Measurements from ENCODE around the gene CRAT. TPM values are rescaled to one million over a fixed set of nuclear protein-coding genes. Genes with fewer than 3 reads are reported as not detected.

CRAT gene
- total and polyA plus RNA-seq, 2 of the 4 experiments (the other 2 are of a cell fraction): 18.8 to 41.6 TPM

- dilution Hi-C loops (cut with HindIII; ENCODE audit: low sequenced_read_pairs, unreplicated experiment) (no loop called here), in situ Hi-C loops (cut with MboI; ENCODE audit: low sequenced_read_pairs) (loop anchor here (5.0 kb wide), 2 partner anchors 484 to 649 kb away; no protein-coding TSS in a partner anchor), intact Hi-C loops (cut with micrococcal nuclease) (no loop called here)
- POLR2A ChIA-PET (ENCODE audit: unreplicated experiment): no interaction called here
- Histone ChIP-seq H3K9me3 (ENCODE audit: control insufficient read depth, insufficient read depth, low read length) (no peaks in the 10 kb centered on the region), H2BK120ac (ENCODE audit: low read depth, low read length) (no peak overlapping the region), H3K9ac (ENCODE audit: low read depth, low read length) (no peak overlapping the region), H2BK15ac (ENCODE audit: low read depth, low read length) (no peak overlapping the region), H3K27ac (ENCODE audit: insufficient read depth, low read length) (no peak overlapping the region), H4K91ac (ENCODE audit: insufficient read depth, low read depth, low read length) (no peak overlapping the region), H4K20me1 (ENCODE audit: insufficient read depth, low read length) (no peaks in the 10 kb centered on the region), H4K8ac (ENCODE audit: low read depth in 2 of 2, low read length in 2 of 2) (no peak overlapping the region), H2BK5ac (ENCODE audit: low read depth, low read length, poor library complexity, severe bottlenecking) (no peak overlapping the region), H3K23ac (ENCODE audit: low read depth, low read length) (no peak overlapping the region), H3K4me2 (ENCODE audit: low read depth, low read length) (no peak overlapping the region), H3K4ac (ENCODE audit: low read depth, low read length) (no peak overlapping the region), H4K5ac (ENCODE audit: low read depth, low read length) (no peak overlapping the region), H2BK20ac (ENCODE audit: low read depth, low read length) (no peak overlapping the region), H2AK9ac (replicated peaks; ENCODE audit: low read depth, low read length, poor library complexity) (peak overlapping the region; percentile 21), H2AFZ (replicated peaks; ENCODE audit: low read length, poor library complexity) (no peak overlapping the region), H3K27me3 (ENCODE audit: control insufficient read depth, insufficient read depth, low read length) (no peaks in the 10 kb centered on the region), H3K56ac (ENCODE audit: extremely low read depth, insufficient read depth, low read length) (no peak overlapping the region), H3K4me3 (ENCODE audit: insufficient read depth, low read depth, low read length) (no peak overlapping the region), H3K79me1 (ENCODE audit: low read depth in 1 of 2, low read length in 2 of 2) (peaks cover 2 to 34% of the 10 kb centered on the region in 2 experiments; a peak in 2 of 4 replicates), H3K36me3 (ENCODE audit: control insufficient read depth, insufficient read depth, low read length) (peaks cover 32% of the 10 kb centered on the region), H3K14ac (replicated peaks; ENCODE audit: low read depth, low read length) (no peak overlapping the region), H3K9me1 (ENCODE audit: insufficient read depth, low read length) (peaks cover 4% of the 10 kb centered on the region; the same call in 1 of the 2 replicates), H3K18ac (ENCODE audit: low read depth, low read length) (no peak overlapping the region), H2AK5ac (ENCODE audit: low read depth, low read length) (no peak overlapping the region), H3K4me1 (ENCODE audit: control insufficient read depth, insufficient read depth, low read length) (peaks cover 1% of the 10 kb centered on the region; the same call in 1 of the 2 replicates)
- 86% methylated on average over 3 of the region's 4 CpGs; no CpG with 5 or more reads in 1 of the 2 experiments for WGBS, 2 experiments (ENCODE audit: extremely low coverage in 2 of 2, insufficient read length in 1 of 2)
- no peak for DNase-seq
- CTCF ChIA-PET: interaction anchor here (0.6 to 1.9 kb wide), 2 partner anchors 11 to 437 kb away, joined by 3 to 10 read pairs; no protein-coding TSS in a partner anchor
- no peak for ATAC-seq (ENCODE audit: low read depth)
- no peak for TF ChIP-seq RFX5 (IDR thresholded peaks at IDR 0.05; ENCODE audit: low read depth, low read length)
- TF ChIP-seq POLR2A (IDR thresholded peaks at IDR 0.05; ENCODE audit: low read depth, low read length): no peak
- no peak for TF ChIP-seq MAZ (IDR thresholded peaks at IDR 0.05; ENCODE audit: borderline replicate concordance, low read depth, low read length)
- no peak for TF ChIP-seq CTCF (conservative IDR thresholded peaks at IDR 0.05; ENCODE audit: low read depth, low read length)
- no peak for TF ChIP-seq RAD21 (IDR thresholded peaks at IDR 0.05; ENCODE audit: low read length)
- no peak for TF ChIP-seq MXI1 (IDR thresholded peaks at IDR 0.05; ENCODE audit: borderline replicate concordance, low read depth, low read length)
- TF ChIP-seq NFE2L2 (IDR thresholded peaks at IDR 0.05; ENCODE audit: low read depth, low read length): no peak
- TF ChIP-seq CEBPB (IDR thresholded peaks at IDR 0.05; ENCODE audit: low read depth, low read length): no peak
- TF ChIP-seq FOS (IDR thresholded peaks at IDR 0.05; ENCODE audit: low read depth, low read length): no peak
- no TSS peak for BruUV-seq (replicated peaks)
Observed at GRCh38 chr9:129133082-129133481, 22.5 kb upstream of the CRAT start.

Measured in IMR-90 (cell line).